ENCODE measurements around the gene OR7A5.

OR7A5 gene

DNA sequence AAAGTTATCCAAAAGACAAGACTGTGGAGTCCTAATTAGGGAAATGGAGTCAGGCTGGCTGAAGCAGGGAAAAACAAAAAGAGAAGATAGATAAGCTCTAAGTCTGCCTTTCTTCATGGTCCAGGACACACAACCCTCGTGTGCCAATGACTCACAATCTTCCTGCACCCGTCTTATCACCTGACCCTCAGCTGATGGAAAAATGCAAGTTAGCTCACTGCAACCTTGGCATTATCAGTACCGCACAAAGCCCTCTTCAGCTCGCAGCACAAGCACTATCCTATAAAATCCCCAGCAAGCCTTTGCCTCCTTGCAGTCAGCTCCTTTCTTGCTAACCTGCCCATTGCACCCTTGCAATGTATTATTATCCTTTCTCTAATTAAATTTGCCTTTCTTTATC lies 4.3 kb downstream of the OR7A5 start:
- no peaks in the 10 kb centered on the region for H3K79me2 ChIP-seq (ENCODE audit: insufficient read depth, low read depth)
- no peak overlapping the region for H3K4me2 ChIP-seq
- no peak overlapping the region for H3K4me3 ChIP-seq (IDR thresholded peaks at IDR 0.05; ENCODE audit: insufficient read depth, low read depth, low read length)
- no peaks in the 10 kb centered on the region for H4K20me1 ChIP-seq (ENCODE audit: insufficient read depth)
- no peaks in the 10 kb centered on the region for H3K4me1 ChIP-seq (ENCODE audit: low read depth, poor library complexity, severe bottlenecking)
- H2AFZ ChIP-seq (ENCODE audit: low read depth), result no peak overlapping the region
- TF ChIP-seq, protein P1, sequence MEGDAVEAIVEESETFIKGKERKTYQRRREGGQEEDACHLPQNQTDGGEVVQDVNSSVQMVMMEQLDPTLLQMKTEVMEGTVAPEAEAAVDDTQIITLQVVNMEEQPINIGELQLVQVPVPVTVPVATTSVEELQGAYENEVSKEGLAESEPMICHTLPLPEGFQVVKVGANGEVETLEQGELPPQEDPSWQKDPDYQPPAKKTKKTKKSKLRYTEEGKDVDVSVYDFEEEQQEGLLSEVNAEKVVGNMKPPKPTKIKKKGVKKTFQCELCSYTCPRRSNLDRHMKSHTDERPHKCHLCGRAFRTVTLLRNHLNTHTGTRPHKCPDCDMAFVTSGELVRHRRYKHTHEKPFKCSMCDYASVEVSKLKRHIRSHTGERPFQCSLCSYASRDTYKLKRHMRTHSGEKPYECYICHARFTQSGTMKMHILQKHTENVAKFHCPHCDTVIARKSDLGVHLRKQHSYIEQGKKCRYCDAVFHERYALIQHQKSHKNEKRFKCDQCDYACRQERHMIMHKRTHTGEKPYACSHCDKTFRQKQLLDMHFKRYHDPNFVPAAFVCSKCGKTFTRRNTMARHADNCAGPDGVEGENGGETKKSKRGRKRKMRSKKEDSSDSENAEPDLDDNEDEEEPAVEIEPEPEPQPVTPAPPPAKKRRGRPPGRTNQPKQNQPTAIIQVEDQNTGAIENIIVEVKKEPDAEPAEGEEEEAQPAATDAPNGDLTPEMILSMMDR (conservative IDR thresholded peaks at IDR 0.05; ENCODE audit: low read depth, low read length), result no peak
- H3K9ac ChIP-seq, result no peak overlapping the region
- H3K27ac ChIP-seq, result no peak overlapping the region
- no peaks in the 10 kb centered on the region; the same call in 1 of the 2 replicates for H3K27me3 ChIP-seq (ENCODE audit: insufficient read depth, low read depth)
- H3K36me3 ChIP-seq (ENCODE audit: insufficient read depth), result no peaks in the 10 kb centered on the region

DNA sequence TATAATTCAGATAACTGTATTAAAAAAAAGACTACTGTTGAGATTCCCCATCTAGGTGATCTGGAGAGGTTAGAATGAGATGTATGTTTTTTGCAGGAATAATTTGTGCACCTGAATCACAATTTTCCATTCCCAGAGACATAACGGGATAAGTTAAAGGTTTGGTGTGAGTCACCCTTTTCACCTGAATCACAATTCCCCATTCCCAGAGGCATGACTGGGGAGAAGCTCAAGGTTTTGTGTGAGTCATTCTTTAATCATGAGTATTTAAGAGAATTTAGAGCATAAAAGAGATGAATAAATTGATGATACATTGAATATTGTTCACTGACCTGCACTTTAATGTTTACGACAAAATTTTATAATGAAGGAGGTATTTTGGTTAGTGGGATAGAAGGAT lies 9.0 kb downstream of the OR7A5 start:
- H4K20me1 ChIP-seq (ENCODE audit: insufficient read depth), result no peaks in the 10 kb centered on the region
- H3K9ac ChIP-seq, result no peak overlapping the region
- no peaks in the 10 kb centered on the region; the same call in 1 of the 2 replicates for H3K27me3 ChIP-seq (ENCODE audit: insufficient read depth, low read depth)
- H2AFZ ChIP-seq (ENCODE audit: low read depth), result no peak overlapping the region
- TF ChIP-seq, protein P1 (conservative IDR thresholded peaks at IDR 0.05; ENCODE audit: low read depth, low read length), result no peak
- no peaks in the 10 kb centered on the region for H3K4me1 ChIP-seq (ENCODE audit: low read depth, poor library complexity, severe bottlenecking)
- H3K79me2 ChIP-seq (ENCODE audit: insufficient read depth, low read depth), result no peaks in the 10 kb centered on the region
- no peak overlapping the region for H3K27ac ChIP-seq
- no peak overlapping the region for H3K4me3 ChIP-seq (IDR thresholded peaks at IDR 0.05; ENCODE audit: insufficient read depth, low read depth, low read length)
- no peak overlapping the region for H3K4me2 ChIP-seq
- no peaks in the 10 kb centered on the region for H3K36me3 ChIP-seq (ENCODE audit: insufficient read depth)

DNA sequence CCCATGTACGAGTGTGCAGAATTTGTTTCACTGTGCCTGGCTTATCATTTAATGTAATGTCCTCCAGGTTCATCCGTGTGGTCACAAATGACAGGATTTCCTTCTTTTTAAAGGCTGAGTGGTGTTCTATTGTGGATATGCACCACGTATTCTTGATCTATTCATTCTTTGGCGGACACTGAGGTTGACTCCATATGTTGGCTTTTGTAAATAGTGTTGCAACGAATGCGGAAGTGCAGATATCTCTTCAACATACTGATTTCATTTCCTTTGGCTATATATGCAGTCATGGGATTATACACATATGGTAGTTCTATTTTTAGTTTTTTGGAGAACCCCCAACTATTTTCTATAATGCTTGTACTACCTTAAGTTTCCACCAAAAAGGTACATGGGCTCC lies 13.0 kb downstream of the OR7A5 start:
- TF ChIP-seq, protein P1 (conservative IDR thresholded peaks at IDR 0.05; ENCODE audit: low read depth, low read length), result no peak
- no peaks in the 10 kb centered on the region for H3K79me2 ChIP-seq (ENCODE audit: insufficient read depth, low read depth)
- no peaks in the 10 kb centered on the region for H3K4me1 ChIP-seq (ENCODE audit: low read depth, poor library complexity, severe bottlenecking)
- H3K36me3 ChIP-seq (ENCODE audit: insufficient read depth), result no peaks in the 10 kb centered on the region
- H3K27me3 ChIP-seq (ENCODE audit: insufficient read depth, low read depth), result no peaks in the 10 kb centered on the region; the same call in 1 of the 2 replicates
- H4K20me1 ChIP-seq (ENCODE audit: insufficient read depth), result no peaks in the 10 kb centered on the region
- H3K9ac ChIP-seq, result no peak overlapping the region
- H3K4me2 ChIP-seq, result no peak overlapping the region
- no peak overlapping the region for H3K27ac ChIP-seq
- H2AFZ ChIP-seq (ENCODE audit: low read depth), result no peak overlapping the region
- no peak overlapping the region for H3K4me3 ChIP-seq (IDR thresholded peaks at IDR 0.05; ENCODE audit: insufficient read depth, low read depth, low read length)

DNA sequence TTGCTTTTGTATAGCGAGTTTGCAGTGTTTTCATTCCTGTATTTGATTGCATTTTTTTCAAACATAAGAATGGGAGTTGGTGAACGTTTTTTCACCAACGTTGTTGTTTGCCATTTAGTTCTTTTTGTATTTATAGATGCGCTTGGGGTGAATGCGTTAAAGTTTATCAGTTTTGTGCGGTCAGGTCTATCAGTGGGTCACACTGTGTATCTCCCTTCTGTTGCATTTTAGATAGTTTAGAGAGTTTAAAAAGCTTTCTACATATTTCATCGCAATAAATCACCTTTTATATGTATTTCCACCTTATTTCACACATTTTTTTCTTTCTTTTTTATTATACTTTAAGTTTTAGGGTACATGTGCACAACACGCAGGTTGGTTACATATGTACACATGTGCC lies 16.4 kb downstream of the OR7A5 start:
- Histone ChIP-seq H3K79me2 (ENCODE audit: insufficient read depth, low read depth) (no peaks in the 10 kb centered on the region), H3K4me2 (no peak overlapping the region), H3K9ac (no peak overlapping the region), H2AFZ (ENCODE audit: low read depth) (no peak overlapping the region), H3K4me3 (IDR thresholded peaks at IDR 0.05; ENCODE audit: insufficient read depth, low read depth, low read length) (no peak overlapping the region), H3K27ac (no peak overlapping the region), H4K20me1 (ENCODE audit: insufficient read depth) (no peaks in the 10 kb centered on the region), H3K27me3 (ENCODE audit: insufficient read depth, low read depth) (no peaks in the 10 kb centered on the region; the same call in 1 of the 2 replicates), H3K36me3 (ENCODE audit: insufficient read depth) (no peaks in the 10 kb centered on the region), H3K4me1 (ENCODE audit: low read depth, poor library complexity, severe bottlenecking) (no peaks in the 10 kb centered on the region)
- TF ChIP-seq, protein P1 (conservative IDR thresholded peaks at IDR 0.05; ENCODE audit: low read depth, low read length), result no peak

Data from KMS-11 (cell line).